ENCODE data around the gene CCDC92B. TPM values are rescaled to one million over a fixed set of nuclear protein-coding genes. Genes with fewer than 3 reads are reported as not detected.

The CCDC92B gene
- total and polyA plus RNA-seq, 2 of the 4 experiments (the other 2 are of a cell fraction): not detected

- TF ChIP-seq, protein P1, sequence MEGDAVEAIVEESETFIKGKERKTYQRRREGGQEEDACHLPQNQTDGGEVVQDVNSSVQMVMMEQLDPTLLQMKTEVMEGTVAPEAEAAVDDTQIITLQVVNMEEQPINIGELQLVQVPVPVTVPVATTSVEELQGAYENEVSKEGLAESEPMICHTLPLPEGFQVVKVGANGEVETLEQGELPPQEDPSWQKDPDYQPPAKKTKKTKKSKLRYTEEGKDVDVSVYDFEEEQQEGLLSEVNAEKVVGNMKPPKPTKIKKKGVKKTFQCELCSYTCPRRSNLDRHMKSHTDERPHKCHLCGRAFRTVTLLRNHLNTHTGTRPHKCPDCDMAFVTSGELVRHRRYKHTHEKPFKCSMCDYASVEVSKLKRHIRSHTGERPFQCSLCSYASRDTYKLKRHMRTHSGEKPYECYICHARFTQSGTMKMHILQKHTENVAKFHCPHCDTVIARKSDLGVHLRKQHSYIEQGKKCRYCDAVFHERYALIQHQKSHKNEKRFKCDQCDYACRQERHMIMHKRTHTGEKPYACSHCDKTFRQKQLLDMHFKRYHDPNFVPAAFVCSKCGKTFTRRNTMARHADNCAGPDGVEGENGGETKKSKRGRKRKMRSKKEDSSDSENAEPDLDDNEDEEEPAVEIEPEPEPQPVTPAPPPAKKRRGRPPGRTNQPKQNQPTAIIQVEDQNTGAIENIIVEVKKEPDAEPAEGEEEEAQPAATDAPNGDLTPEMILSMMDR (conservative IDR thresholded peaks at IDR 0.05; ENCODE audit: low read depth, low read length): no peak
- TF ChIP-seq RAD21 (IDR thresholded peaks at IDR 0.05; ENCODE audit: low read length) (no peak), CEBPB (IDR thresholded peaks at IDR 0.05; ENCODE audit: low read depth, low read length) (no peak), SMC3 (IDR thresholded peaks at IDR 0.05; ENCODE audit: low read depth, low read length) (no peak), MAFK (IDR thresholded peaks at IDR 0.05; ENCODE audit: low read depth, low read length) (no peak), MAZ (IDR thresholded peaks at IDR 0.05; ENCODE audit: borderline replicate concordance, low read depth, low read length) (no peak), POLR2A (IDR thresholded peaks at IDR 0.05; ENCODE audit: low read depth, low read length) (no peak), BHLHE40 (IDR thresholded peaks at IDR 0.05; ENCODE audit: low read depth, low read length) (no peak)
- Histone ChIP-seq H3K27ac (ENCODE audit: insufficient read depth, low read length) (no peak overlapping the region), H3K27me3 (ENCODE audit: control insufficient read depth, insufficient read depth, low read length) (peaks cover 30% of the 10 kb centered on the region), H4K5ac (ENCODE audit: low read depth, low read length) (no peak overlapping the region), H4K8ac (ENCODE audit: low read depth in 2 of 2, low read length in 2 of 2) (no peak overlapping the region), H3K18ac (ENCODE audit: low read depth, low read length) (no peak overlapping the region), H2AK5ac (ENCODE audit: low read depth, low read length) (no peak overlapping the region), H3K9me1 (ENCODE audit: insufficient read depth, low read length) (no peaks in the 10 kb centered on the region), H3K36me3 (ENCODE audit: control insufficient read depth, insufficient read depth, low read length) (no peaks in the 10 kb centered on the region), H4K20me1 (ENCODE audit: insufficient read depth, low read length) (no peaks in the 10 kb centered on the region), H2BK120ac (ENCODE audit: low read depth, low read length) (no peak overlapping the region), H3K4me1 (ENCODE audit: control insufficient read depth, insufficient read depth, low read length) (no peaks in the 10 kb centered on the region), H3K23ac (ENCODE audit: low read depth, low read length) (no peak overlapping the region), H3K4ac (ENCODE audit: low read depth, low read length) (no peak overlapping the region), H2BK20ac (ENCODE audit: low read depth, low read length) (no peak overlapping the region), H2BK5ac (ENCODE audit: low read depth, low read length, poor library complexity, severe bottlenecking) (no peak overlapping the region), H3K4me2 (ENCODE audit: low read depth, low read length) (no peak overlapping the region), H2AK9ac (replicated peaks; ENCODE audit: low read depth, low read length, poor library complexity) (no peak overlapping the region), H4K91ac (ENCODE audit: insufficient read depth, low read depth, low read length) (no peak overlapping the region), H3K14ac (replicated peaks; ENCODE audit: low read depth, low read length) (no peak overlapping the region), H3K9ac (ENCODE audit: low read depth, low read length) (no peak overlapping the region), H3K4me3 (ENCODE audit: insufficient read depth, low read depth, low read length) (no peak overlapping the region), H3K56ac (ENCODE audit: extremely low read depth, insufficient read depth, low read length) (no peak overlapping the region), H3K79me1 (ENCODE audit: low read depth in 1 of 2, low read length in 2 of 2) (no peaks in the 10 kb centered on the region), H2AFZ (replicated peaks; ENCODE audit: low read length, poor library complexity) (no peak overlapping the region), H2BK15ac (ENCODE audit: low read depth, low read length) (no peak overlapping the region), H3K9me3 (ENCODE audit: control insufficient read depth, insufficient read depth, low read length) (peaks cover under 1% of the 10 kb centered on the region; the same call in 1 of the 2 replicates)
- no TSS peak for BruUV-seq (replicated peaks)
- dilution Hi-C loops (cut with HindIII; ENCODE audit: low sequenced_read_pairs, unreplicated experiment): no loop called here
- no CpG with 5 or more reads among the region's 6 CpGs for WGBS, 2 experiments (ENCODE audit: extremely low coverage in 2 of 2, insufficient read length in 1 of 2)
- ChIA-PET CTCF (no interaction called here), POLR2A (ENCODE audit: unreplicated experiment) (no interaction called here)
- DNase-seq: no peak
- intact Hi-C loops (cut with micrococcal nuclease): no loop called here
- in situ Hi-C loops (cut with MboI; ENCODE audit: low sequenced_read_pairs): no loop called here
- ATAC-seq (ENCODE audit: low read depth): no peak
These were observed 29.0 kb upstream of the CCDC92B start for GRCh38 chr17:2778489-2778888.

All from IMR-90 (cell line).